ENCODE results near the gene AATF.

AATF gene

DNA sequence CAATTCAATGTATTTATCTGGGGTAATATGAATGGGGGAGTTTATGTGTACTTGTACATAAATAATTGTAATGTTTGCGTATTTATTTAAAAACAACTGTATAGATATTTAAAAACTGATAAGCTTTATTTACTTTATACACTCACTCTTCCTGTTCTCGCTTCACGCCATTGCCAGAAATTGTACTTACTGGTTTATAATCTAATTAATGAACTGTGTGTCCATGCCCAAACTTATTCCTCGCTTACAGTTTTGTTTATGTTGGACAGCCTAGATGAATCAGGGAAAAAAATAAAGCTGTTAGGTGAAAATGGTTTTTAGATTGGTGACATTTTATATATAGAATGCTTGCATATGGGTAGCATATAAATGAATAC, 30.8 kb downstream of the AATF start:
- no peak for DNase-seq (ENCODE audit: low spot score)

DNA sequence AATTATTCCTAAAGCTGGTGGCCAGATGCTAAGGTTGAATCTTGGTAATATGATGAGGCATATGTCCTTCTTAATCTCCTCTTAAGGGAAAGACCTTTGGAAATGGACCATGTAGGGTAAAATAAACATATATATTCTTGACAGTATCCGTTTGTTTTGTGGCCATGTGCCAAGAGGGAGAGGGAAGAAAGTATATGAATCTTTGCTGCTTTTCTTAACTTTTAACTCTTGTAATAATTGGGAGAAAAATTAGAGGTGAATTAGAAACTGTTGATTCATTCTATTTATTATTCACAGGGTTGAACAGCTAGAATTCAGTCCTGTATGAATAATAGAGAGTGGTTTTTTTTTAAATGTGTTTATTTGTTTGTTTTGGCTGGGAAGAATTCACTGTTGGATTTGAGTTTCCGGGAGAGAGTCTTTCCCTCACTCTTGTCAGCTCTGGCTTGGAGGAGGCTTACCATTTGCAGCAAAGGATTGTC, 31.6 kb downstream of the AATF start:
- no peak for DNase-seq (ENCODE audit: low spot score)

DNA sequence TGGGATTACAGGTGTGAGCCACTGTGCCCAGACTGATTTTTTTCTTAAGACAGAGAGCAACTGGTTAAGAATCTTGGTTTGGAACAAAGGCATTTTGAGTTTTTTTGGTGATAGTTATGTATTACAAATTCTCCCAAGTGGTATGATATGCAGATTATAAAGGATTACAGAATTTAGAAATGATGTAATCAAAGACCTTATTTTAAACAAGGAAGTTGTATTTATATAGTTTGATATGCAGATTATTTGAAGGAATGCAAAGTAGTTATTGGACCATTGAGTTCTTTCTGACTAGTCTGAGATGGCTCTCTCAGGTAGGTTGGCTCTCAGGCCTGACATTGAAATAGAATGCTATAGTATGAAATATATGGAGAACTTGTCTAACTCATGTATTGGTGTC, 34.9 kb downstream of the AATF start:
- no peak for DNase-seq (ENCODE audit: low spot score)

DNA sequence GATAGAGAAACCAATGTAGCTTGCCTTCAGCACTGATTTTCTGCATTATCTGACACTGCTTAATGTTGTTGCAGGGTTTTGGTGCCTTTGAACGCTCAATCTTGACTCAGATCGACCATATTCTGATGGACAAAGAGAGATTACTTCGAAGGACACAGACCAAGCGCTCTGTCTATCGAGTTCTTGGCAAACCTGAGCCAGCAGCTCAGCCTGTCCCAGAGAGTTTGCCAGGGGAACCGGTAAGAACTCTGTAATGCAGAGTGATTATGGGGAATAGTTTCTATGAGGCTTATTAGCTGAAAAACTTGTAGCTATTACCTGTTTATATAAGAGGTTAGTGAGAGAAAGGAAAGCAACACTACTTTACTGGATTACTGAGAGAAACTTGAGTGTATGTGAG, 40.4 kb downstream of the AATF start:
- DNase-seq (ENCODE audit: low spot score), result no peak

DNA sequence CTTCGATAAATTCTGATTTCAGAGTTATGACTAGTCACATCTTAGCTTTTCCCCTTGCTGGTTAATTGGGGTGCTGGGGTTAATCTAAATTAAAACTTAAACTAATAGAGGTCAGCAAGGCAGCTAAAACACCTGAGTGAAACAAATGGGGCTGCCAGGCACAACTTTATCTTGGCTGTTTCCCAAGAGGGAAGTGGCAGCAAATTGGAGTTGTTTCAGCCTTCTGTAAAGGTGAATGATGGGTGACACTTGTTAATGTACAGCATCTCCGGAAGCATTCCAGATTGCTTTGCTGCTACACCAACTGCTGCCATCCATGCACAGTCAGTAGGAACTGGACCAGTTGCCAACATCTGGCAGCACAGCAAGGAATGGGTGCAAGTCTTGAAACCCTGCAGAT, 43.9 kb downstream of the AATF start:
- DNase-seq (ENCODE audit: low spot score), result no peak

DNA sequence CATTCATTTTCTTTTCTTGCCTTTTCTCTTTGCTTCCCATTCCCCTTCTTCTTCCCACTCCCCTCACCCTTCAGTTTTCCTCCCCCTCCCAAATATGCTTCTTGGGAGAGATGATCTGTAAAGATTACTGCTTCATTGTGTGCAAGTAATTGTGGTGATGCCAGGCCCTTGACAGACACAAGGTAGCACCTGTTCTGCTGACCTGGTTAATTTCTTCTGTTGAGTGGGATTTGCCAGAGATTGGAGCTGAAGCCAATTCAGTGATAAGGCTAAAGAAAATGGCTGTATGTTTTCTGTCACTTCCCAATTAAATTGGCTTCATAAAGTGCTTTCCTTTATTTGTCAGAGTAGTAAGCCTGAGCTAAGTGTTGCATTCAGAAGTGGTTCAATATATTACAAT, 44.5 kb downstream of the AATF start:
- no peak for DNase-seq (ENCODE audit: low spot score)

DNA sequence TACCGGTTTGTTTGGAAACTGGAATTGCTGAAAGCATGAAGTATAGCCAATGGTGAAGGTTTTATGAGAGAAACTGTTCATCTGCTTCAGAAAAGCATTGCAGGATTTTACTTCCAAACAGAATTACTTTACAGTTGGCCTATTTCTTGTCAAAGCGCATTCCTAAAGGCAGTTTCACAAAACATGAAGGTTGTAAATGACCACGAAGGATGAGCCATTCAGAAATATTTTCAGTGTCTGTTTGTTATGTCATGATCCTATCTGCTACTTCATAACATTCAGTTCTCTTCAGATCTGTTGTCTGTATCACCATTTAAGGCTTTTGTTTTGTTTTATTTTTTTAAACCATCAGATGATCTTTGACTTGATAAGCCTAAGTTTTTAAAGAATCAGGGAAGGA, 45.7 kb downstream of the AATF start:
- DNase-seq (ENCODE audit: low spot score), result no peak

DNA sequence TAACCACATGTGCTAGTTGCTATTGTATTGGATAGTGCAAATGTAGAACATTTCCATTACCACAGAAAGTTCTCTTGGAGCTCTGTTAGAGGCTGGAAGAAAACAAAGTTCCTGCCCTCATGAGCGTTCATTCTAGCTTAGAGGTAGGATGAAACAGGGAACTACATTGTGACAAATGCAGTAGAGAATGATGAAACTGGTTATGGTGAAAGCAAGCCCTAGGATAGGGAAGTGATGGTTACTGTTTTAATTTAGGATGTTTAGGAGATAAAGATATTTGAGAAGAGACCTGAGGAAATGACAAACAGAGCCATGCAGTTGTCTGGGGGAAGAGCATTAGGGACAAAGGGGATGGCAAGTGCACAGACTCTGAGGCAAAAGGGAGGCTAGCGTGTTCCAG, 50.7 kb downstream of the AATF start:
- DNase-seq (ENCODE audit: low spot score), result no peak

DNA sequence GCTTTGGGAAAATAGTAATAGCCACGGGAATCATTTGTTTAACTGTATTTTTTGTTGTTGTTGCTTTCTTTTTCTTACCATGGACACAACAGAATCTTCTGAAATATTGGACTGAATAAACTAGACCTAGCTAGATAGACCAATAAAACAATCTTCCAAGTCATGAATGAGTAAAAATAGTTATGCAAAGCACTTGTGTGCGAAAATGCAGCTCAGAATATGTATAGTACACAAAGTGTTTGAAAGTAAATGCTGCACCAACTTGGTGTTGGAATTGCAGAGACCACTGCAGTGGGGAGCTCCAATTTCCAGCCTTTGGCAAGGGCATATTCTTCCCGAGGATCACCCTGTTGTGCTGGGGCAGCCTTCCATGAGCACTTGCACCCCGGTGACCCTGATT, 68.0 kb downstream of the AATF start:
- no peak for DNase-seq (ENCODE audit: low spot score)

DNA sequence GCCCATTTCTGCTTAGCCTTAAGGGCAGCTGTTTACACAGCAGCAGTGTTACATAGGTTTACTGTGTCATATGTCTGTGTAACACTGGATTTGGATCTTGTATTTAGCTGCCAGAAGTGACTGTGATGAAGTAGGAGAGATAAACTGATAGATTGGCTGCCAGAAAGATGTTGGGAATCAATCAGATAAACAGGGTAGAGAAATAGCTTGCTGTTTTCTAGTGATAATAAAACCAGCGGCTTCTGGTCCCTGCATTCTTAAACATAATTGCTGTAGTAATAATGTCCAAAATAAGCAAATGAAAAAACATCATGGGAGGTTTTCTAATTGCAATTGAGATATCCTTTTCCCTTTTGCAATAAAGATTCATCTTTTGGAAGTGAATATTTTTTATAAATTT, 68.7 kb downstream of the AATF start:
- no peak for DNase-seq (ENCODE audit: low spot score)

DNA sequence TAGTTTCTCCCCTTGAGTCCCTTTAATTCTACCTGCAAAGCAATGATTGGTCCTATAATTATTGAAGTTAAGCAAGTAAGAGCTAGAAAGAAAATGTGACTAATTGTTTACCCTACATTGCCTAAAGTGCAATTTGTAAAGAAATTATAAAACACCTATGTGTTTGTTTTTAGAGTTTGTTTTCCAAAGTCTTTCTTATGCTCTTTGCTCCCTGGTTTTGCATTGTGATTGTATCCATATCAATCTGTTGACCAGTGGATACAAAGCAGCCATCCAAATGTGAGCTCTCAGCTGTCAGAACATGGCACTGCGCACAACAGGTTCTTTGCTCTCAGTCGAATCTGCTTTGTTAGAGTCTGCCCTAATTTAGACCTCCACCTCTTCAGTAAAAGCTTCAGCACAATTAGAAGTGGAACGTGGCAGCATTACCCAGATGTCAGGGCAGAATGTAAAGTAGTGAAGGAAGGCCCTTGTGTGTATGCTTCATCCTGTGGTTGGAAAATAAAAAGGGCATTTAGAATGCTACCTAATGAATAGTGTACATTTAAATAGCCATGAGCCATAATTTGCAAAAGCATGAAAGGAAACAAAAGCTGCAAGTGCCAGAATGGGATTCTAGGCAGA, 70.5 kb downstream of the AATF start:
- DNase-seq (ENCODE audit: low spot score), result no peak

DNA sequence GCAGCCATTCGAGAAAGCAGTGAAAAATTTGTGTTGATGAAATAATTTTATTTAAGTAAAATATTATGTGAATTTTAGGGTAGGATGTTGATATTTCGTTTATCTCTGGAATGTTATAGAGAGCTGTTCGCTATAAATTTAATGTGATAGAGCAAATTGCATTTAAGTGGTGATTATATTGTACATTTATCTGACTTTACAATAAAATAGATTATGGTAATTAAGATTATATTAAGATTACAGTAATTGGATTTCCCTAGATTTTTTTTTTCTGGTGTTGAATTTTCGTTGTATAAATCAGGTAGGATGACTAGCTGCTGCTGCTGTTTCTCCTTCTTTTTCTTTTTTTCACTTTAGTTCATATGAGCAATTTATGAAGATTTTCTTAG, 71.0 kb downstream of the AATF start:
- no peak for DNase-seq (ENCODE audit: low spot score)

DNA sequence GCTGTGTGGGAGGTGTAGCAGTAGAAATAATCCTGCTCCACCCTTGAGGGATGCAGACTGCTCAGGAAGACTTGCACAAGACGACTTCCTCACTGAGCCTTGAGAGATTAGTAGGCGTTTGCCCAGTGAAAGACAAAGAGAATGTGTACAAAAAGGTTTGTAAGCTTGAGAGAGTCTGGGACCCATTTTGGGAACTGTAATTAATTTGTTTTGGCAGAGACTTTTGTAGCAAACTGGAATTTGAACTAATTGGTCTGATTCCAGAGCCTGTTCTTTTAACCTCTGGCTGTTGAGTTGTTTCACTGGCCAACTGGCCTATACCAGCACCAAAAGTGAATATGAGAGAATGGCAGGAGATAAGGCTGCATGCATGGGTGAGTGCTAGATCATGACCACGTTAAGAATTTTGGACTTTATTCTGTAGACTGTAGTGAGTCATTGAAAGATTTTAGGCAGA, 75.5 kb downstream of the AATF start:
- no peak for DNase-seq (ENCODE audit: low spot score)

DNA sequence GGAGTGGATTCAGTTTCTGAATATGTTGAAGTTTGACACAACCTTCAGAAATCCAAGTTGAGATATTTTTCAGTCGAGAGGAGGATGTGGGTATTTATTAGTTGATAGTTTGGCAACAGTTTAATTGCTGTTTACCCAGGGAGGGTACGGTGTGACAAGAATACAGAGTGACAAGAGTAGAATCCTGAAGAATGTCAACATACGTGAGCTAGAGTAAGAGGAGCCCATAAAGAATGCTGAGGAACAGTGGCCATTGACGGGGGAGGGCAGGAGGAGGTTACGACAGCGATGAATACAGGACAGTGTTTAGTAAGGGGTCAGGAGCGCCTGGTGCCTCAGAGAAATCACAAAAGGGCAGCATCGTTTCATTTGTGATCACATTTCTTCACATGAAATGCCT, 76.5 kb downstream of the AATF start:
- DNase-seq (ENCODE audit: low spot score), result peak; percentile 42

DNA sequence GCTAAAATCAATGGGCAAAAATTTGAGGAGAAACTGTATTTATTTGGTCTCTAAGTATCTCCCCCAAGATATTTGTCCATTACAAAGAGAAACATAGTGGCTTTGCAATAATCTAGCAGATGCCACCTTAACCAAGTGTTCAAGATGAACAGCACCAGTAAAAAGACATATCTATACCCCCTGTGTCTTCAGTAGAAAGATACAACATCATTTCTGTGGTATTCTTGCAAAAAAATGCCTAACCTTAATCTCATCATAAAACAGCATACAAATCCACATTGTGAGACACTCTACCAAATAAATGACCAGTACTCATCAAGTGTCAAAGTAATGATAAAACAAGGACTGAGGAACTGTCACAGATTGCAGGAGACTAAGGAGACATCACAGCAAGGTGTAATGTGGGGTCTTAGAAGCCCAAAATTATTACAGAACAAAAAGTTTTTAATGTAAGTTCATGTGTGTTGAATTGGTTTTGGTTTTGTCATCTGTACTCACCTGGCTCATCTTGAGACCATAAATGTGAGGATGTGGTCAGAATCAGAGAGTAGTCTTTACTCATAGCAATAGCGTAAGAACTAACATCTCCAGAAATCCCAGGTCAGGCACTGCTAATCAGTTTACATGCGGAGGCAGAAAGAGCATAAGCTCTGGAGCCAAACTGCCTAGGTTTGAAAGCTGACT, 77.2 kb downstream of the AATF start:
- DNase-seq (ENCODE audit: low spot score), result no peak

DNA sequence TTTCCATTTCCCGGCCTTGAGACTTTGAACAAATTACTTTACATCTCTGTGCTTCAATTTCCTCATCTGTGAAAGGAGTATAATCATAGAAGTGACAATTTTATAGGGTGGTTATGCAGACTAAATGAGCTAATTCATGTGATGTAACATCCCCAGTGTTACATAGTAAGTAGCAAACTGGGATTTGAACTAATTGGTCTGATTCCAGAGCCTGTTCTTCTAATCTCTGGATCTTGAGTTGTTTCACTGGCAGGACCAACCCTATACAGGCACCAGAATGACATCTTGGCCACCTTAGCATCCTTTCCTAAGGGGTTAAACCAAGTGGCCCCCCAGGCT, 77.7 kb downstream of the AATF start:
- DNase-seq (ENCODE audit: low spot score), result no peak

DNA sequence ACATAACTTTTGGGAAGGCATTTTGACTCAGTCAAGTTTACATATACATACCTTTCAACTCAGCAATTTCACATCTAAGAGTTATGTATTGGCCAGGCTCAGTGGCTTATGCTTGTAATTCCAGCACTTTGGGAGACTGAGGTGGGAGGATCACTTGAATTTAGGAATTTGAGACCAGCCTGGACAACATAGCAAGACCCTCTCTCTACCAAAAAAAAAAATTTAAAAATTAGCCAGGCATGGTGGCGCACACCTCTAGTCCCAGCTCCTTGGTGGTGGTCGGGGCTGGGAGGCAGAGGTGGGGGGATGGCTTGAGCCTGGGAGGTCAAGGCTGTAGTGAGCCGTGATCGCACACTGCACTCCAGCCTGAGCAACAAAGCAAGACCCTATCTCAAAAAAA, 79.3 kb downstream of the AATF start:
- no peak for DNase-seq (ENCODE audit: low spot score)

DNA sequence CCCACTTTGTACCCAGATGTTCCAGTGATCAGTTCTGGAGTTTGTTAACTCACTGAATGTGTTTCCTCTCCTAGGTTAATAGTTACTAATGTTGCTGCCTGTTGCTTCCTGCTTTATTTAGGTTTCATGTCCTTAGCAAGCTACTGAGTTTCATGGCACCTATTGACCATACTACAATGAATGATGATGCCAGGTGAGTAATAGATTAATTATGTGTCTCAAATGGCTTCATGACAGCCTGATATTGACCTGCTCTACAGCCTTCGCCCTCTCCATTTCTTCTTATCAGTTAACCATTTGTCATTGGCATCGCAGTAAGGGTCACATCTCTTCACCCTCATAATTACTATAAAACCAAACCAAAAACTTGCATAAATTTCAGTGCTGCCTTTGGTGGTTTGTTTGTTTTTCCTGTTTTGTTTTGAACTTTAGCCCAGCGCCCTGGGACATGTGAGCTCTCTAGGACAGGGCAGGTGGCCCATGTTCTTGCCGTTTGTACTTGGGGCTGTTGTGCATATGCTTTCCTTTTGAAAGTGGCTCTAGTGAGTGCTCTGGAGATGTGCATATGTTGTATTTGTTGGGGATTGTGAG, 82.8 kb downstream of the AATF start:
- no peak for DNase-seq (ENCODE audit: low spot score)

DNA sequence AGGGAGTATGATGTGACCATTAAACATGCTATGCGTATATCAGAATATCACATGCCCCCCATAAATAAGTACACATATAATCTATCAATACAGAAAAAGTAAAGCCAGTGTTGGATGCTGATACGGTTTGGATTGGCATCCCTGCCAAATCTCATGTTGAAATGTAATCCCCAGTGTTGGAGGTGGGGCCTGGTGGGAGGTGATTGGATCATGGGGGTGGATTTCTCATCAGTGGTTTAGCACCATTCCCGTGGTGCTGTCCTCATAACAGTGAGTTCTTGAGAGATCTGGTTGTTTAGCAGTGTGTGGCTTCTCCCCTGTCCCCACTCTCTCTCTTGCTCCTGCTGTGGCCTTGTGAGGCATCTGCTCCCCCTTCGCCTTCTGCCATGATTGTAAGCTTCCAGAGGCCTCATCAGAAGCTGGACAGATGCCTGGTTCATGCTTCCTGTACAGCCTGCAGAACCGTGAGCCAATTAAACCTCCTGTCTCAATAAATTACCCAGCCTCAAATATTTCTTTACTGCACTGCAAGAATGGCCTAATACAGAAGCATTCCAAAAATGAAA, 88.9 kb downstream of the AATF start:
- no peak for DNase-seq (ENCODE audit: low spot score)

DNA sequence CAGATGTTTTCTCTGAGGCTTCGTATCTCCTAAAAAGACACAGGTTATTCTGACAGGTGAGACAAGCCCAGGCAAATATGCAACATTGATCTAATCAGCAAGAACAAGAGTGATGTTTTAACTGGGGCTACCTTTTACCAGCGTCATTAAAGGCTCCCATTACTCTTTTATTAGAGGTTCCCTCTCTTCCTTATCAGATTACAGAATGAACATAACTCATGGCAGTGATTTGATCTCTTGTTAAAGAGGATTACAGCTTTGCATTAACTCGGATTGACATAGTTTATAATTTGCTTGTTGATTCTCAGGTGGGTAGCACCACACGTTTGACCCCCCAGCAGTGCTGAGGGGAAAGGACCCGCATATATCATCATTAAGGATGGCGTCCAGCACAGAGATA, 90.5 kb downstream of the AATF start:
- no peak for DNase-seq (ENCODE audit: low spot score)

DNA sequence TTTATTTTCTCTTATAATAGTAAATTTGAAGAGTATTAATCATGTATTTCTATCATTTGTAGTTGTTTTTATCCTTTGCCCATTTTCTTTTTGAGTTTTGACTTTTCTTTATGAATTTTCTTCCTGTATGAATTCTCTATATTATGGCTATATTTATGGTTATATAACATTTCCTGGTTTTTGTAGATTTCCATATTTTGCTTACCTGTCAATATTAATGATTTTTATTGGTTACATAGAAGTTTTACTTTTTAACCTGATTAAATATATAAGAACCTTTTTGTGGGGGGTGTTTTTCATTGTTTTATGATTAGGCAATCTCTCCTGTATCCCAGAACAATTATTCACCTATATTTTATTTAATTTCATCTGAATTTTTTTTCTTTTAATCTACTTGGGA, 93.2 kb downstream of the AATF start:
- no peak for DNase-seq (ENCODE audit: low spot score)

DNA sequence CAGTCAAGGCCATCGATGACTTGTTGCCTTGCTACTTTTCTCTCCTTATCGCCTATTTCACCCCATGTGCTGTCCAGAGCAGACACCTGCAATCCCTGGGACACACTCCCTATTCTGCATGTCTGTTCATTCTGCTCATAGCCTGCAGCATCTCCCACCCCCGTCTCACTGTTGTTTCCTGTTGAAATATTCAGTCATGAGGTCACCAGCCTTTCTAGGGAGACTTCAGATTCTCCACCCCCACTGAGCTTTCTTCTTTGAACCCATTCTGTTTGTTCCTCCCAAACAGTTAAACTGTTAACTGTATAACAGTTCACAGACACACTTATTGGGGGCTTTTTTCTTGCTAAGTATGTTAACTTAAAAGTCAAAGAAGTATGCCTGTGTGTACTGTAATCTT, 94.4 kb downstream of the AATF start:
- no peak for DNase-seq (ENCODE audit: low spot score)

DNA sequence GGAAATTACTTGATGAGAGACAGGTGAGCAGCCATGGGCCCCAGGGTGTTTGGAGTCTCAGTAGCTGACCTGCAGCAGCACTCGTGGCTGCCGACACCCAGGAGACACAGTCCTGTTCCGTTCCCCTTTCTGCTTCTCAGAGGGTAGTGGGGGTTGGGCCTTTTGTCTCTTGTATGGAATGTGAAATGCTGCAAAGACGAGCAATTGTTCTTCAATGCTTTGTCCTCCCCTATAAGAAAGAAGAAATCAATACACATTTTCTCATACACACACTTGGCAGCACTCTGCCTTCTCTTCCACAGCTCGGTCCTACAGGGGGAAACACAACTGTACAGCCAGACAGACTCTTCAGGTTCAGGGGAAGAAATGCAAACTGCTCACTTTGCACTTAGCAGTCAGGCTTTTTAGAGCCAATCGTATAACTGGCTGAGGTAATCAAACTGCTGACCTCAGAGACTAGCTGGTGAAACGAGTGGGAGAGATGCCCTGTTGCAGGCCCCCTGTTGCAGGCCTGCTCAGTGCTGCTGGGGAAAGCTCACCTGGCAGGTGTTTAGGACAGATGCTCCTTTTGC, 96.7 kb downstream of the AATF start:
- DNase-seq (ENCODE audit: low spot score), result no peak

All from HuH-7 (cell line).